WTC11 (cell line): ENCODE data around the gene HOXA5. TPM values are rescaled to one million over a fixed set of nuclear protein-coding genes. Genes with fewer than 3 reads are reported as not detected.

Experiments used
- ATAC-seq: fragments of 200-7000 bp; cut with Tn5 transposase; 2 replicates; pipeline ENCODE4 v1.10.0; 2021; ENCODE audit warnings: mild to moderate bottlenecking, moderate library complexity
- CTCF ChIA-PET: fragments of 300-600 bp; sonication (Branson Sonifier 250); formaldehyde crosslinking; loops from one replicate; lab custom pipeline; 2021; ENCODE audit warnings: antibody characterized with exemption; lab: Charles Lee
- POLR2A ChIA-PET: fragments of 350-600 bp; sonication (Branson Sonifier 250); formaldehyde crosslinking; loops from one replicate; lab custom pipeline; 2021; ENCODE audit warnings: antibody characterized with exemption; lab: Charles Lee
- DNase-seq: peaks from one replicate; pipeline ENCODE4 v3.0.0; 2021; ENCODE audit warnings: low spot score
- H3K27ac Mint-ChIP-seq: 2 replicates; pipeline ENCODE4 v1.8.0; 2021; ENCODE audit warnings: mixed read lengths
- H3K27me3 Mint-ChIP-seq: 2 replicates; pipeline ENCODE4 v1.8.0; 2021; ENCODE audit warnings: low read depth, mild to moderate bottlenecking, moderate library complexity, mixed read lengths
- H3K36me3 Mint-ChIP-seq: 2 replicates; pipeline ENCODE4 v1.8.0; 2021; ENCODE audit warnings: mixed read lengths
- H3K4me1 Mint-ChIP-seq: 2 replicates; pipeline ENCODE4 v1.8.0; 2022; ENCODE audit warnings: mixed read lengths
- H3K4me3 Mint-ChIP-seq: 2 replicates; pipeline ENCODE4 v1.8.0; 2021; ENCODE audit warnings: mild to moderate bottlenecking, moderate library complexity, mixed read lengths
- H3K9me3 Mint-ChIP-seq: 2 replicates; pipeline ENCODE4 v1.8.0; 2021; ENCODE audit warnings: mixed read lengths
- ELF4 ChIP-seq: sonication (generic); formaldehyde crosslinking; IDR thresholded peaks from 2 replicates; pipeline ENCODE4 v1.8.1; 2022; ENCODE audit warnings: low read depth, mild to moderate bottlenecking, moderate library complexity, missing genetic modification reagents
- ESRRA ChIP-seq: sonication (generic); formaldehyde crosslinking; IDR thresholded peaks from 2 replicates; pipeline ENCODE4 v1.8.1; 2022; ENCODE audit warnings: mild to moderate bottlenecking, missing genetic modification reagents, borderline replicate concordance
- ETV6 ChIP-seq: sonication (generic); formaldehyde crosslinking; IDR thresholded peaks from 2 replicates; pipeline ENCODE4 v1.8.1; 2022; ENCODE audit warnings: mild to moderate bottlenecking, missing genetic modification reagents
- FOXK1 ChIP-seq: sonication (generic); formaldehyde crosslinking; IDR thresholded peaks from 2 replicates; pipeline ENCODE4 v1.8.0; 2022; ENCODE audit warnings: mild to moderate bottlenecking, moderate library complexity, missing genetic modification reagents
- JAZF1 ChIP-seq: fragments of 250-450 bp; sonication (Bioruptor Pico); IDR thresholded peaks from 2 replicates; pipeline ENCODE4 v1.9.0; 2021; ENCODE audit warnings: moderate library complexity, mild to moderate bottlenecking, inconsistent platforms
- KAT7 ChIP-seq: sonication (generic); formaldehyde crosslinking; IDR thresholded peaks from 2 replicates; pipeline ENCODE4 v1.8.1; 2023; ENCODE audit warnings: missing genetic modification reagents, mild to moderate bottlenecking, borderline replicate concordance
- MXD4 ChIP-seq: fragments of 250-450 bp; sonication (Bioruptor Pico); IDR thresholded peaks from 2 replicates; pipeline ENCODE4 v1.8.0; 2021; ENCODE audit warnings: mild to moderate bottlenecking, moderate library complexity, borderline replicate concordance
- NR2C2 ChIP-seq: sonication (generic); formaldehyde crosslinking; IDR thresholded peaks from 2 replicates; pipeline ENCODE4 v1.8.0; 2022; ENCODE audit warnings: mild to moderate bottlenecking, missing genetic modification reagents
- SMAD4 ChIP-seq: sonication (generic); formaldehyde crosslinking; IDR thresholded peaks from 2 replicates; pipeline ENCODE4 v1.8.0; 2022; ENCODE audit warnings: mild to moderate bottlenecking, missing genetic modification reagents
- SP1 ChIP-seq: sonication (generic); formaldehyde crosslinking; conservative IDR thresholded peaks from 2 replicates; pipeline ENCODE4 v1.8.1; 2022; ENCODE audit warnings: missing genetic modification reagents
- ZBTB21 ChIP-seq: sonication (generic); formaldehyde crosslinking; IDR thresholded peaks from 2 replicates; pipeline ENCODE4 v1.8.1; 2023; ENCODE audit warnings: mild to moderate bottlenecking, missing genetic modification reagents, borderline replicate concordance
- ZNF671 ChIP-seq: fragments of 250-450 bp; sonication (Bioruptor Pico); IDR thresholded peaks from 2 replicates; pipeline ENCODE4 v1.8.0; 2021; ENCODE audit warnings: mild to moderate bottlenecking
- total RNA-seq: library from RNA; stranded (reverse); gene quantifications from 3 replicates; pipeline ENCODE4 v1.2.3, GENCODE V29; 2021
- TF ChIP-seq, protein P1 (sequence below): fragments of 250-450 bp; sonication (Bioruptor Pico); IDR thresholded peaks from 2 replicates; pipeline ENCODE4 v1.9.0; 2021; ENCODE audit warnings: mild to moderate bottlenecking
- TF ChIP-seq, protein P2 (sequence below): sonication (generic); formaldehyde crosslinking; IDR thresholded peaks from 2 replicates; pipeline ENCODE4 v1.8.1; 2023; ENCODE audit warnings: mild to moderate bottlenecking, missing genetic modification reagents
- TF ChIP-seq, protein P3 (sequence below): sonication (generic); formaldehyde crosslinking; conservative IDR thresholded peaks from 2 replicates; pipeline ENCODE4 v1.8.1; 2023; ENCODE audit warnings: mild to moderate bottlenecking, low read depth, missing genetic modification reagents, moderate library complexity
- TF ChIP-seq, protein P4 (sequence below): fragments of 250-450 bp; sonication (Bioruptor Pico); IDR thresholded peaks from 2 replicates; pipeline ENCODE4 v1.9.0; 2021; ENCODE audit warnings: mild to moderate bottlenecking
- TF ChIP-seq, protein P5 (sequence below): sonication (generic); formaldehyde crosslinking; IDR thresholded peaks from 2 replicates; pipeline ENCODE4 v1.8.1; 2022; ENCODE audit warnings: mild to moderate bottlenecking, moderate library complexity, missing genetic modification reagents
- TF ChIP-seq, protein P6 (sequence below): sonication (generic); formaldehyde crosslinking; IDR thresholded peaks from 2 replicates; pipeline ENCODE4 v1.8.1; 2023; ENCODE audit warnings: mild to moderate bottlenecking, missing genetic modification reagents
- TF ChIP-seq, protein P7 (sequence below): sonication (generic); formaldehyde crosslinking; IDR thresholded peaks from 2 replicates; pipeline ENCODE4 v1.8.0; 2022; ENCODE audit warnings: mild to moderate bottlenecking, missing genetic modification reagents
- TF ChIP-seq, protein P8 (sequence below): sonication (generic); formaldehyde crosslinking; IDR thresholded peaks from 2 replicates; pipeline ENCODE4 v1.8.1; 2023; ENCODE audit warnings: mild to moderate bottlenecking, missing genetic modification reagents, borderline replicate concordance

The HOXA5 gene
- total RNA-seq, 1 experiment from 2014 or later: not detected

DNA sequence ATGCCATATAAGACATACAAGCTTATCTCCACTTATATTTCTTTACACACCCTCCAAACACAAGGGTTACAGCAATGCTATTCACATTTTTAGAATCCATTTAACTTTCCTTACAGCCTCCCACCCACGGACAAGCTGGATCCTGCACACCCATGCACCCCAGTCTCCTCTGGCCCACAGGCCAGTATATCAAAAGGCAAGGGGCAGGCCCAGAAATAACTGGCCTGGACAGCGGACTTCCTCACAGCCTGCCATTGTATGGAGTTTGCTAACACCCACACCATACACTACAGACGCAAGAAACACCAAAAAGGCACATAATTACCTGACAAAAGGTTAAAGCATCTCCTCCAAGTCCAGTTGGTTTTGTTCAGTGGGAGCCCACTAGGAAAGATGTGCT lies 24.9 kb downstream of the HOXA5 start:
- Mint-ChIP-seq H3K36me3 (no peaks in the 10 kb centered on the region), H3K4me1 (peaks cover 11% of the 10 kb centered on the region), H3K27me3 (peaks cover 96% of the 10 kb centered on the region), H3K27ac (no peak overlapping the region), H3K9me3 (no peaks in the 10 kb centered on the region), H3K4me3 (no peak overlapping the region)
- TF ChIP-seq, protein P1, sequence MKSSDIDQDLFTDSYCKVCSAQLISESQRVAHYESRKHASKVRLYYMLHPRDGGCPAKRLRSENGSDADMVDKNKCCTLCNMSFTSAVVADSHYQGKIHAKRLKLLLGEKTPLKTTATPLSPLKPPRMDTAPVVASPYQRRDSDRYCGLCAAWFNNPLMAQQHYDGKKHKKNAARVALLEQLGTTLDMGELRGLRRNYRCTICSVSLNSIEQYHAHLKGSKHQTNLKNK (CRISPR knock-in tag): no peak
- TF ChIP-seq, protein P2, sequence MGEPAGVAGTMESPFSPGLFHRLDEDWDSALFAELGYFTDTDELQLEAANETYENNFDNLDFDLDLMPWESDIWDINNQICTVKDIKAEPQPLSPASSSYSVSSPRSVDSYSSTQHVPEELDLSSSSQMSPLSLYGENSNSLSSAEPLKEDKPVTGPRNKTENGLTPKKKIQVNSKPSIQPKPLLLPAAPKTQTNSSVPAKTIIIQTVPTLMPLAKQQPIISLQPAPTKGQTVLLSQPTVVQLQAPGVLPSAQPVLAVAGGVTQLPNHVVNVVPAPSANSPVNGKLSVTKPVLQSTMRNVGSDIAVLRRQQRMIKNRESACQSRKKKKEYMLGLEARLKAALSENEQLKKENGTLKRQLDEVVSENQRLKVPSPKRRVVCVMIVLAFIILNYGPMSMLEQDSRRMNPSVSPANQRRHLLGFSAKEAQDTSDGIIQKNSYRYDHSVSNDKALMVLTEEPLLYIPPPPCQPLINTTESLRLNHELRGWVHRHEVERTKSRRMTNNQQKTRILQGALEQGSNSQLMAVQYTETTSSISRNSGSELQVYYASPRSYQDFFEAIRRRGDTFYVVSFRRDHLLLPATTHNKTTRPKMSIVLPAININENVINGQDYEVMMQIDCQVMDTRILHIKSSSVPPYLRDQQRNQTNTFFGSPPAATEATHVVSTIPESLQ (CRISPR knock-in tag): no peak
- TF ChIP-seq KAT7 (CRISPR knock-in tag) (no peak), JAZF1 (CRISPR knock-in tag) (no peak), SMAD4 (no peak), SP1 (no peak), ESRRA (CRISPR knock-in tag) (no peak), FOXK1 (CRISPR knock-in tag) (no peak), ZNF671 (CRISPR knock-in tag) (no peak)
- TF ChIP-seq, protein P3, sequence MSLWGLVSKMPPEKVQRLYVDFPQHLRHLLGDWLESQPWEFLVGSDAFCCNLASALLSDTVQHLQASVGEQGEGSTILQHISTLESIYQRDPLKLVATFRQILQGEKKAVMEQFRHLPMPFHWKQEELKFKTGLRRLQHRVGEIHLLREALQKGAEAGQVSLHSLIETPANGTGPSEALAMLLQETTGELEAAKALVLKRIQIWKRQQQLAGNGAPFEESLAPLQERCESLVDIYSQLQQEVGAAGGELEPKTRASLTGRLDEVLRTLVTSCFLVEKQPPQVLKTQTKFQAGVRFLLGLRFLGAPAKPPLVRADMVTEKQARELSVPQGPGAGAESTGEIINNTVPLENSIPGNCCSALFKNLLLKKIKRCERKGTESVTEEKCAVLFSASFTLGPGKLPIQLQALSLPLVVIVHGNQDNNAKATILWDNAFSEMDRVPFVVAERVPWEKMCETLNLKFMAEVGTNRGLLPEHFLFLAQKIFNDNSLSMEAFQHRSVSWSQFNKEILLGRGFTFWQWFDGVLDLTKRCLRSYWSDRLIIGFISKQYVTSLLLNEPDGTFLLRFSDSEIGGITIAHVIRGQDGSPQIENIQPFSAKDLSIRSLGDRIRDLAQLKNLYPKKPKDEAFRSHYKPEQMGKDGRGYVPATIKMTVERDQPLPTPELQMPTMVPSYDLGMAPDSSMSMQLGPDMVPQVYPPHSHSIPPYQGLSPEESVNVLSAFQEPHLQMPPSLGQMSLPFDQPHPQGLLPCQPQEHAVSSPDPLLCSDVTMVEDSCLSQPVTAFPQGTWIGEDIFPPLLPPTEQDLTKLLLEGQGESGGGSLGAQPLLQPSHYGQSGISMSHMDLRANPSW: no peak
- TF ChIP-seq, protein P4, sequence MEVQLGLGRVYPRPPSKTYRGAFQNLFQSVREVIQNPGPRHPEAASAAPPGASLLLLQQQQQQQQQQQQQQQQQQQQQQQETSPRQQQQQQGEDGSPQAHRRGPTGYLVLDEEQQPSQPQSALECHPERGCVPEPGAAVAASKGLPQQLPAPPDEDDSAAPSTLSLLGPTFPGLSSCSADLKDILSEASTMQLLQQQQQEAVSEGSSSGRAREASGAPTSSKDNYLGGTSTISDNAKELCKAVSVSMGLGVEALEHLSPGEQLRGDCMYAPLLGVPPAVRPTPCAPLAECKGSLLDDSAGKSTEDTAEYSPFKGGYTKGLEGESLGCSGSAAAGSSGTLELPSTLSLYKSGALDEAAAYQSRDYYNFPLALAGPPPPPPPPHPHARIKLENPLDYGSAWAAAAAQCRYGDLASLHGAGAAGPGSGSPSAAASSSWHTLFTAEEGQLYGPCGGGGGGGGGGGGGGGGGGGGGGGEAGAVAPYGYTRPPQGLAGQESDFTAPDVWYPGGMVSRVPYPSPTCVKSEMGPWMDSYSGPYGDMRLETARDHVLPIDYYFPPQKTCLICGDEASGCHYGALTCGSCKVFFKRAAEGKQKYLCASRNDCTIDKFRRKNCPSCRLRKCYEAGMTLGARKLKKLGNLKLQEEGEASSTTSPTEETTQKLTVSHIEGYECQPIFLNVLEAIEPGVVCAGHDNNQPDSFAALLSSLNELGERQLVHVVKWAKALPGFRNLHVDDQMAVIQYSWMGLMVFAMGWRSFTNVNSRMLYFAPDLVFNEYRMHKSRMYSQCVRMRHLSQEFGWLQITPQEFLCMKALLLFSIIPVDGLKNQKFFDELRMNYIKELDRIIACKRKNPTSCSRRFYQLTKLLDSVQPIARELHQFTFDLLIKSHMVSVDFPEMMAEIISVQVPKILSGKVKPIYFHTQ: no peak
- ATAC-seq: no peak
- CTCF ChIA-PET: interaction anchor here (3.9 kb wide), 1 partner anchor 43 kb away, joined by 12 read pairs; no protein-coding TSS in a partner anchor
- POLR2A ChIA-PET: no interaction called here
- no peak for DNase-seq

DNA sequence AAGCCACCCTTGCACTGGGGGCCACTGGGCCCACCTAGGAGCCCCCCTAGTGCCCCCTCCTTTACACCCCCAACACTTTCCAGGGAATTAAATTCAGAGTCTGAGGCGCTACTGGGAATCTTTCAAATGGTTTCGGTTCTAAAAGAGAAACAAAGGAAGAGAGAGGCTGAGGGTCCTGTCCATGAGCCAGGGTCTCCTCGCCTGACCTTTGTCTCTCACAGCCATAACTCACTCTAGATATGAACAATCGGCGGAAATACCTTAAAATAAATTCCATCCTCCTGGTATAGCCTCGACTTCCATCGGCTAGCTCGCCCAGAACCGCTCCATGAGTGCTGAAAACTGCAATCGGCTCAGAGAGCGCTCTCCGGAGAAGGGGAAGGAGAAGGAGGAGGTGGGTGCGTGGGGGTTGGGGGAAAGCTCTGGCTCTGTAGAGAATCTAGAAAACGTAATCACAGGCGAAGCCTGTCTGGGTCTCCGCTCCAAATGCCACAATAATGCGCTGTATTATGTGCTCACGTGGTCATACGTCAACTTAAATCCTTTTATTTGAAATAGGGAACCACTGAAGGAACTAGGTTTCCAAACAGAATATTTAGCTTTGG lies 25.5 kb downstream of the HOXA5 start:
- H3K27me3 Mint-ChIP-seq: peaks cover 95% of the 10 kb centered on the region
- no peak for DNase-seq
- no peak overlapping the region for H3K4me3 Mint-ChIP-seq
- POLR2A ChIA-PET: no interaction called here
- no peaks in the 10 kb centered on the region for H3K36me3 Mint-ChIP-seq
- CTCF ChIA-PET: interaction anchor here (1.2 to 3.9 kb wide), 2 partner anchors 43 to 62 kb away, joined by 3 to 12 read pairs; no protein-coding TSS in a partner anchor
- H3K27ac Mint-ChIP-seq: no peak overlapping the region
- peaks cover 15% of the 10 kb centered on the region for H3K4me1 Mint-ChIP-seq
- ATAC-seq: no peak
- H3K9me3 Mint-ChIP-seq: no peaks in the 10 kb centered on the region
- TF ChIP-seq ELF4: no peak
- TF ChIP-seq, protein P5, sequence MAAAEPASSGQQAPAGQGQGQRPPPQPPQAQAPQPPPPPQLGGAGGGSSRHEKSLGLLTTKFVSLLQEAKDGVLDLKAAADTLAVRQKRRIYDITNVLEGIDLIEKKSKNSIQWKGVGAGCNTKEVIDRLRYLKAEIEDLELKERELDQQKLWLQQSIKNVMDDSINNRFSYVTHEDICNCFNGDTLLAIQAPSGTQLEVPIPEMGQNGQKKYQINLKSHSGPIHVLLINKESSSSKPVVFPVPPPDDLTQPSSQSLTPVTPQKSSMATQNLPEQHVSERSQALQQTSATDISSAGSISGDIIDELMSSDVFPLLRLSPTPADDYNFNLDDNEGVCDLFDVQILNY (CRISPR knock-in tag): no peak
- TF ChIP-seq FOXK1 (CRISPR knock-in tag): no peak
- no peak for TF ChIP-seq MXD4 (CRISPR knock-in tag)
- TF ChIP-seq, protein P6, sequence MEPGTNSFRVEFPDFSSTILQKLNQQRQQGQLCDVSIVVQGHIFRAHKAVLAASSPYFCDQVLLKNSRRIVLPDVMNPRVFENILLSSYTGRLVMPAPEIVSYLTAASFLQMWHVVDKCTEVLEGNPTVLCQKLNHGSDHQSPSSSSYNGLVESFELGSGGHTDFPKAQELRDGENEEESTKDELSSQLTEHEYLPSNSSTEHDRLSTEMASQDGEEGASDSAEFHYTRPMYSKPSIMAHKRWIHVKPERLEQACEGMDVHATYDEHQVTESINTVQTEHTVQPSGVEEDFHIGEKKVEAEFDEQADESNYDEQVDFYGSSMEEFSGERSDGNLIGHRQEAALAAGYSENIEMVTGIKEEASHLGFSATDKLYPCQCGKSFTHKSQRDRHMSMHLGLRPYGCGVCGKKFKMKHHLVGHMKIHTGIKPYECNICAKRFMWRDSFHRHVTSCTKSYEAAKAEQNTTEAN (CRISPR knock-in tag): no peak
- no peak for TF ChIP-seq ETV6
- TF ChIP-seq, protein P7, sequence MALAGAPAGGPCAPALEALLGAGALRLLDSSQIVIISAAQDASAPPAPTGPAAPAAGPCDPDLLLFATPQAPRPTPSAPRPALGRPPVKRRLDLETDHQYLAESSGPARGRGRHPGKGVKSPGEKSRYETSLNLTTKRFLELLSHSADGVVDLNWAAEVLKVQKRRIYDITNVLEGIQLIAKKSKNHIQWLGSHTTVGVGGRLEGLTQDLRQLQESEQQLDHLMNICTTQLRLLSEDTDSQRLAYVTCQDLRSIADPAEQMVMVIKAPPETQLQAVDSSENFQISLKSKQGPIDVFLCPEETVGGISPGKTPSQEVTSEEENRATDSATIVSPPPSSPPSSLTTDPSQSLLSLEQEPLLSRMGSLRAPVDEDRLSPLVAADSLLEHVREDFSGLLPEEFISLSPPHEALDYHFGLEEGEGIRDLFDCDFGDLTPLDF (CRISPR knock-in tag): no peak
- TF ChIP-seq, protein P8, sequence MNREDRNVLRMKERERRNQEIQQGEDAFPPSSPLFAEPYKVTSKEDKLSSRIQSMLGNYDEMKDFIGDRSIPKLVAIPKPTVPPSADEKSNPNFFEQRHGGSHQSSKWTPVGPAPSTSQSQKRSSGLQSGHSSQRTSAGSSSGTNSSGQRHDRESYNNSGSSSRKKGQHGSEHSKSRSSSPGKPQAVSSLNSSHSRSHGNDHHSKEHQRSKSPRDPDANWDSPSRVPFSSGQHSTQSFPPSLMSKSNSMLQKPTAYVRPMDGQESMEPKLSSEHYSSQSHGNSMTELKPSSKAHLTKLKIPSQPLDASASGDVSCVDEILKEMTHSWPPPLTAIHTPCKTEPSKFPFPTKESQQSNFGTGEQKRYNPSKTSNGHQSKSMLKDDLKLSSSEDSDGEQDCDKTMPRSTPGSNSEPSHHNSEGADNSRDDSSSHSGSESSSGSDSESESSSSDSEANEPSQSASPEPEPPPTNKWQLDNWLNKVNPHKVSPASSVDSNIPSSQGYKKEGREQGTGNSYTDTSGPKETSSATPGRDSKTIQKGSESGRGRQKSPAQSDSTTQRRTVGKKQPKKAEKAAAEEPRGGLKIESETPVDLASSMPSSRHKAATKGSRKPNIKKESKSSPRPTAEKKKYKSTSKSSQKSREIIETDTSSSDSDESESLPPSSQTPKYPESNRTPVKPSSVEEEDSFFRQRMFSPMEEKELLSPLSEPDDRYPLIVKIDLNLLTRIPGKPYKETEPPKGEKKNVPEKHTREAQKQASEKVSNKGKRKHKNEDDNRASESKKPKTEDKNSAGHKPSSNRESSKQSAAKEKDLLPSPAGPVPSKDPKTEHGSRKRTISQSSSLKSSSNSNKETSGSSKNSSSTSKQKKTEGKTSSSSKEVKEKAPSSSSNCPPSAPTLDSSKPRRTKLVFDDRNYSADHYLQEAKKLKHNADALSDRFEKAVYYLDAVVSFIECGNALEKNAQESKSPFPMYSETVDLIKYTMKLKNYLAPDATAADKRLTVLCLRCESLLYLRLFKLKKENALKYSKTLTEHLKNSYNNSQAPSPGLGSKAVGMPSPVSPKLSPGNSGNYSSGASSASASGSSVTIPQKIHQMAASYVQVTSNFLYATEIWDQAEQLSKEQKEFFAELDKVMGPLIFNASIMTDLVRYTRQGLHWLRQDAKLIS (CRISPR knock-in tag): no peak
- no peak for TF ChIP-seq ZBTB21 (CRISPR knock-in tag)
- no peak for TF ChIP-seq NR2C2 (CRISPR knock-in tag)
